Dermis microvascular lymphatic vessel endothelial cell (primary cell): ENCODE results near the gene NETO2. TPM values are rescaled to one million over a fixed set of nuclear protein-coding genes. Genes with fewer than 3 reads are reported as not detected.
"Not testable (repeated sequence)": the region's sequence is repeated elsewhere in the genome, so short reads cannot be mapped to it uniquely, and the experiment has no call there.

Experiments
- DNase-seq, 2 donors: peaks; one replicate each; pipeline versions ENCODE4 v3.0.0 to v3.0.0-alpha.2; 2010; ENCODE audit warnings: low read depth in 2 of 2
- total RNA-seq: library from RNA; depleted of rRNA; stranded (reverse); fragments of >200 nt; gene quantifications from 2 replicates; pipeline ENCODE4 v1.2.1, GENCODE V29; 2014

NETO2 gene
- total RNA-seq, 1 donor from 2014 or later: 17.2 TPM

GRCh38 chr16:47134550-47134949 is 9.2 kb downstream of the NETO2 start:
- DNase-seq: no peak

- DNase-seq: peak in 1 of 2 donors; percentile 39
Measured at GRCh38 chr16:47132308-47132707, 11.4 kb downstream of the NETO2 start.

GRCh38 chr16:47129755-47130435 is 13.8 kb downstream of the NETO2 start:
- DNase-seq: no peak

- DNase-seq: no peak
Measured at GRCh38 chr16:47127541-47127940, 16.2 kb downstream of the NETO2 start.

- no peak for DNase-seq
Measured at GRCh38 chr16:47125757-47126156, 18.0 kb downstream of the NETO2 start.

- DNase-seq: no peak
Measured at GRCh38 chr16:47113130-47113529, 30.6 kb downstream of the NETO2 start.

- DNase-seq: no peak
Measured at GRCh38 chr16:47110939-47111338, 32.8 kb downstream of the NETO2 start.

GRCh38 chr16:47109361-47109760 is 34.4 kb downstream of the NETO2 start:
- no peak for DNase-seq

- DNase-seq: not testable (repeated sequence)
Measured at GRCh38 chr16:47102921-47103320, 40.8 kb downstream of the NETO2 start.

GRCh38 chr16:47097154-47097553 is 46.6 kb downstream of the NETO2 start:
- not testable (repeated sequence) for DNase-seq

GRCh38 chr16:47096297-47096696 is 47.4 kb downstream of the NETO2 start:
- no peak for DNase-seq

- DNase-seq: no peak
Measured at GRCh38 chr16:47084198-47084597, 59.5 kb downstream of the NETO2 start.

- no peak for DNase-seq
Measured at GRCh38 chr16:47082099-47082865, 61.5 kb downstream of the NETO2 start.

GRCh38 chr16:47081115-47081514 is 62.6 kb downstream of the NETO2 start:
- no peak for DNase-seq

- DNase-seq: no peak
Measured at GRCh38 chr16:47079860-47080259, 63.9 kb downstream of the NETO2 start.

- DNase-seq: no peak
Measured at GRCh38 chr16:47073223-47074155, 70.3 kb downstream of the NETO2 start.

GRCh38 chr16:47072158-47072557 is 71.6 kb downstream of the NETO2 start:
- no peak for DNase-seq

GRCh38 chr16:47069841-47070584 is 73.7 kb downstream of the NETO2 start:
- DNase-seq: no peak

GRCh38 chr16:47069313-47069712 is 74.4 kb downstream of the NETO2 start:
- no peak for DNase-seq

- no peak for DNase-seq
Measured at GRCh38 chr16:47067203-47067602, 76.5 kb downstream of the NETO2 start.
